Hematopoietic multipotent progenitor cell treated with erythropoietin and hydrocortisone succinate and interleukin-3 and kit ligand, for 17 days (in vitro differentiated cells): Measurements from ENCODE around the gene CIITA.
"Not testable (repeated sequence)": the region's sequence is repeated elsewhere in the genome, so short reads cannot be mapped to it uniquely, and the experiment has no call there.

Experiments
- DNase-seq: peaks from one replicate; pipeline ENCODE4 v3.0.0-alpha.2; 2015; ENCODE audit warnings: low spot score

The CIITA gene

GRCh38 chr16:10959161-10959560, 82.2 kb downstream of the CIITA start:
- no peak for DNase-seq

DNA sequence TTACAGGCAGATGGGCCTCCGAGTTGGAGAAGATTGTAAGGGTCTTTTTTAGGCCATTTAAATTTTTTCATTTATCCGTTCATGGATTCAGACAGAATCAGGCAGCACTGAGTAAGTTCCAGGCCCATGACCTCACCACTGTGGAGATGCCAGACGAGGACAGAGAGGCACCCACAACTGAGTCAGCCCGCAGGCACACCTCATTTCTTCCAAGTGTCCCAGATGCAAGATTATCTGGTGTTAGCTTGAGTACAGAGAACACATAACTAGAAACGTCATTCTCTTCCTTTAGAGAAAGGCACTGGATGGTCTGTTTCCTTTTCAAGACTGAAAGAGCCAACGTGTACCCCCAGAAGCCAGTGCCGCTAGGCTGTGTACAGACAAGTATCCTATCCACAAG, 84.2 kb downstream of the CIITA start:
- no peak for DNase-seq

- DNase-seq: peak; percentile 86
These were observed 87.3 kb downstream of the CIITA start for GRCh38 chr16:10964039-10964890.

DNA sequence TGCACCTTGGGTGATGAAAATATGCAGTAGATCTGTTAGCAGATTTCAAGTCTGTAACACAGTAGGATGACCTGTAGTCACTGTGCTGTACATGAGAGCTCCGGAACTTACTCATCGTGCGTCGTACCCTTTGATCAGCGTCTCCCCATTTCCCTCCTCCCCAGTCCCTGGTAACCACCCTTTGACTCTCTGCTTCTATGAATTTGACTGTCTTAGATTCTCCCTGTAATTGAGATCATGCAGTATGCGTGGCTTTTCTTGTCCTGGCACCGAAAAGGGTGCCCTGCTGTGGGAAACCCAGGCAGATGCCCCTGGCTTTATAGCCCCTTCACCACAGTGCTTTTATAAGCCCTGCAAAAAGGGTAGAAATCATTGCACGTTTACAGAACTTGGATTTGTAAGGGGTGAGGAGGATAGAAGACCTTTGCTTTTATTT, 87.9 kb downstream of the CIITA start:
- no peak for DNase-seq

GRCh38 chr16:10965440-10966061, 88.5 kb downstream of the CIITA start:
- no peak for DNase-seq

DNA sequence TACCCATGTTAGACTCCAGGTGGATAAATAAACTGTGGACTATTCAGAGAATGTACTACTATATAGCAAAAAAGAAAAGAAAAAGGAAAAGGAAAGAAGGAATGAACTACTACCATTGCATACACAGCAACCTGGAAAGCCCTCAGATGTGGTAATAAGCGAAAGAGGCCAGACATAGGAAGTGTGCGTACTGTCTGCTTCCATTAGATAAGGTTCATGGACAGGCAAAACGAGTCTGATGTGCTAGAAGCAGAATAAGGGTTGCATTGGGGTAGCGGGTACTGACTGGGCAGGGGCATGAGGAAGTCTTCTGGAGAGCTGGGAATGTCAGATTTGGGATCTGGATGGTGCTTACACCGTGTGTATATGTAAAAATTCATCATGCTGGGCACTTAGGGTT, 89.1 kb downstream of the CIITA start:
- peak; percentile 51 for DNase-seq

DNA sequence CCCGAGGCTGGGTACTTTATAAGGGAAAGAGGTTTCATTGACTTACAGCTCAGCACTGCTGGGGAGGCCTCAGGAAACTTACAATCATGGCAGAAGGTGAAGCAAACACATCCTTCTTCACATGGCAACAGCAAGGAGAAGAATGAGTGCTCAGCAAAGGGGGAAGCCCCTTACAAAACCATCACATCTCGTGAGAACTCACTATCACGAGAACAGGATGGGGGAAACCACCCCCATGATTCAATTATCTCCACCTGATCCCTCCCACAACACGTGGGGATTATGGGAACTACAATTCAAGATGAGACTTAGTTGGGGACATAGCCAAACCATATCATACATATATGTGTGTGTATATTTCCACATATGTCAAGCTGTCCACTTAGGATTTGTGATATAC, 89.6 kb downstream of the CIITA start:
- not testable (repeated sequence) for DNase-seq

DNA sequence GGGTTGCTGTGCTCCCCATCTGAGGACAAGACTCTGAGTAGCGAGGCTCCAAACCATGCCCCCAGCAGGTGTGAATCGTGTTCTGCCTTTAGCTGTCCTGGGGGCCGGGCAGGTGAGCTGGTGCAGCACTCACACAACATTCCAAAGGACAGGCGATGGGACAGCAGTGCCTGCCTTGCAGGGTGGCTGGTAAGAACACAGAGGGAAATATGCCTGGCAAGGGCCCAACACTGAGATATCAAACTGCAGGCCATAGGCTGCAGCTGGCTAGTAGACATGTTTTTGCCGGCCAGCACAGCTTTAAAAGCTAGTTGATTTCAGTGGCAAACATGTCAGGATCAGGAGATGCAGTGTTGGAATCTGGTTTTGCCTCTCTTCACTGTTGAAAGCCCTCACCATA, 91.0 kb downstream of the CIITA start:
- DNase-seq: no peak

GRCh38 chr16:10968498-10968897, 91.5 kb downstream of the CIITA start:
- no peak for DNase-seq

GRCh38 chr16:10969615-10970014, 92.6 kb downstream of the CIITA start:
- DNase-seq: no peak

- no peak for DNase-seq
These were observed 93.1 kb downstream of the CIITA start for GRCh38 chr16:10970065-10970464.

GRCh38 chr16:10971560-10971961, 94.6 kb downstream of the CIITA start:
- DNase-seq: peak; percentile 85

DNA sequence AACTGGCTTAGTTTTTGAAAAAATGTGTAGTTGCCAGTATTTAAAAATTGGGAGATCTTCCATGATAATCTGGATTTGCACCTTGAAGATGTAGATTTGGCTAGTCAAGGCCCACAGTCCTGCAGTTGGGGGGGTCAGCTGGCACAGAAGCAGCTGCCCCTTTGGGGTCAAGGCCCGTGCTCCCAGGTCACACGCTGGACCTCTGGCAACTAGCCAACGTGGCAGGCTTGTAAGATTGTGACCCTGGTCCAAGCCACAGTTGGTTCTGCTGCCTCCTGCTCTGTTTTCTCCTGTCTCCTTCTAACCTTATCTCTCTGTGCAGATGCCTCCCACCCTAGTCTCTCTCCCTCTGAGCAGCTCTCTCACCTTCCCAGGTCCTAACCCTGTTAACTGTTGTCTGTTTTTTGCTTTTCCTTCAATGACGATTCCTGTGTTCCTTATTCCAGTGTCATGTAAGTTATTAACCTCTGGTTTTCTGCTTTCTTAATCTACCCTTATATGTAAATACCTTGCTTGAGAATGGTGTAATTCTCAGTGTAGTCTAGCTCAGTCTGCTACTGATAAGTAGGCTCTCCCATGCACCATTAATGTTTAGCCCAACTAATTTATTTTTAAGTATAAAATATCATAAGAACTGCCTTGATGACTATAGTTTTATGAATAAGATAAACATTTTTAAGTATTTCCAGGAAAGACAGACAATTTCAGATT, 95.3 kb downstream of the CIITA start:
- DNase-seq: peak; percentile 87

DNA sequence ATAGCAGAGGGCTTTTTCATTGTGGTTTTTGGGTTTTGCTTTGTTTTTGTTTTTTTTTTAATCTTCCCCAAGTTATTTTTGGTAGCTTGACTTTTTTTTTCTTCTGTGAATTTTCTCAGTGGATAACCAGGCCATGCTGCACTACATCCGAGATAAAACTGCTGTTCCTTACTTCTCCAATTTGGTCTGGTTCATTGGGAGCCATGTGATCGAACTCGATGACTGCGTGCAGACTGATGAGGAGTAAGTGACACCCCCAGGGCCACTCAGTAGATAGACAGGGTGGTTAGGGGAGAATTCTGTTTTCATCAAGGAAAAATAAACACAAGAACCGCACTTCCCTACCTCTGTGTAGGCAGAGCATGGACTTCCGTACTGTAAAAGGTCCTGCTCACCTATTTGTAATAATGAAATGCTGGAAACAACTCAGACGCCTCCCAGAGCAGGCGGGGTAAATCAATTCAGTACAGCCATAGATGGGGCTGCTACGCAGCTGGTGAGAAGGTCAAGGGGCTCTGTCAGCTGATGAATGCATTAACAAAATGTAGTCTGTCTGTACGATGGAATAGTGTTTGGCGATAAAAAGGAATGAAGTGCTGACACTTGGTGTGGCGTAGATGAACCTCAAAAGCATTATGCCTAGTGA, 95.9 kb downstream of the CIITA start:
- DNase-seq: peak; percentile 42

- no peak for DNase-seq
These were observed 99.6 kb downstream of the CIITA start for GRCh38 chr16:10976634-10977033.

GRCh38 chr16:10978124-10978523, 101.1 kb downstream of the CIITA start:
- no peak for DNase-seq

GRCh38 chr16:10978871-10979446, 102.0 kb downstream of the CIITA start:
- no peak for DNase-seq

GRCh38 chr16:10979717-10980601, 103.0 kb downstream of the CIITA start:
- DNase-seq: no peak

DNA sequence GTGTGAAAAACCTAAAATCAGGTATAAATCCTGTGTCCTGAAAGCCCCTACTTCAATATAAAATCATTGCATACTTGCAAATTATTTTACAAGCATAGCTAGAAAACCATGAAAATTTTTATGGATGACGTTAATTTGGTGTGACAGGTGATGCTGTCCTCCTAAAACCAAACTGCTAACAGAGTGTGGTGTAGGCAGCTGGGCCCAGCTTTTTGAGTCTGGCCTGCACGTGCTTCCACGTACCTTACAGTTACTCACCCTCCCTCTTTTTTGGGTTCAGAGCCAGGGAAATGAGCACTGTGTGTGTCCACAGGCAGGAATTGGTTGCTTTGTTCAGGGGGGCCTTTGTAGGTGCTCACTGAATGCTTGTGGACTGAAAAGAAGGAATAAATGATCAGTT, 103.8 kb downstream of the CIITA start:
- no peak for DNase-seq

DNA sequence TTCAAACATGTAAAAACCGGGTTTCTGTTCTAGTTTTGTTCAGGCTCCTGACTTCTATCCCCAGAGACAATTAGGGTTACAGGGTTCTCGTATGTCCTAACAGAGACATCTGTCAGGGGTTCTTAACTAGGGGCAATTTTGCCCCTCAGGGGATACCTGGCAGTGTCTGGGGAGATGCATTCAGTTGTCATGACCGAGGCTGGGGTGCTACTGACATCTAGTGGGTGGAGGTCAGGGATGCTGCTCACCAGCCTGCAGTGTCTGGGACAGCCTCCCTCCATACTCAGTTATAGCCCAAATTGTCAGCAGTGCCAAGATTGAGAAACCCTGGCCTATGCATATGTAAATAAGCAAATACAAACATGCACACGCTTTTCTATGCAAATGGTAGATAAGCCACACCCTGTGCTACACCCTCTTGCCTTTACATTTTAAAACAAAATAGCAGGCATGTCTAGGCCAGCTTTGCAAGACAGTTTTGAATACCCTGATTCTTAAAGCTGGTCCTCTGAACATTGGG, 104.8 kb downstream of the CIITA start:
- peak; percentile 73 for DNase-seq
